Globus pallidus (tissue), 1 donor: ENCODE data around the gene PDE10A.
"Not testable (repeated sequence)": the region's sequence is repeated elsewhere in the genome, so short reads cannot be mapped to it uniquely, and the experiment has no call there.

Source experiments
- DNase-seq: peaks from one replicate; pipeline ENCODE4 v3.0.0-alpha.2; 2015; ENCODE audit warnings: low spot score

The PDE10A gene

GRCh38 chr6:165551828-165552227, 111.2 kb downstream of the PDE10A start:
- DNase-seq = no peak

GRCh38 chr6:165548450-165548849, 114.6 kb downstream of the PDE10A start:
- DNase-seq = no peak

DNA sequence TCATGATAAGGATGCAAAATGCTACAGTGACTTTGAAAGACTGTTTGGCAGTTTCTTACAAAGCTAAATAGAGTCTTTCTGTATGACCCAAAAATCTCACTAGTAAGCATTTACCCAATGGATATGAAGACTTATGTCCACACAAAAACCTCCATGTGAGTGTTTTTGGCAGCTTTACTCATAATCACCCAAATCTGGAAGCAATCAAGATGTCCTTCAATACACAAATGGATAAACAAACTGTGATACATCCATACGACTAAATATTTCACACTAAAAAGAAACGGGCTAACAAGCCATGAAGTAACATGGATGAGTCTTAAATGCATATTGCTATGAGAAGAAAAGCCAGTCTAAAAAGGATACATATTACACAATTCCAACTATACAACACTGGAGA, 117.2 kb downstream of the PDE10A start:
- DNase-seq = no peak

DNA sequence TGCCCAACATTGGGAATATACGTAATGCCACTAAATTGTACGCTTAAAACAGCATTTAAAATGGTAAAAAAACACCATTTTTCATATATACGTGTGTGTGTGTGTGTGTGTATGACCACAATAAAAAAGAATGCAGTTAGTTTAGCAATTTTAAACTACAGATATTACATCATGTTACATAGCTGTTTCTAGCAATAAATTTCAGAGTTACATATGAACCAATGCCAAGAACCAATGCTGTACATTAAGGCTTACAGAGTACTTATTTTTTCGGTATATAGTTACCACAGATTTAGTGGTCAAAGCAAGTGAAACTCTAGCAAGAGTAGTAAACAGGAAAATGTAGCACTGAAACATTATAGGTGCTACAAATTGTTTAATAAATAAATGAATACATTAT, 119.3 kb downstream of the PDE10A start:
- DNase-seq = no peak

- no peak for DNase-seq
These were observed 126.1 kb downstream of the PDE10A start for GRCh38 chr6:165536911-165537310.

DNA sequence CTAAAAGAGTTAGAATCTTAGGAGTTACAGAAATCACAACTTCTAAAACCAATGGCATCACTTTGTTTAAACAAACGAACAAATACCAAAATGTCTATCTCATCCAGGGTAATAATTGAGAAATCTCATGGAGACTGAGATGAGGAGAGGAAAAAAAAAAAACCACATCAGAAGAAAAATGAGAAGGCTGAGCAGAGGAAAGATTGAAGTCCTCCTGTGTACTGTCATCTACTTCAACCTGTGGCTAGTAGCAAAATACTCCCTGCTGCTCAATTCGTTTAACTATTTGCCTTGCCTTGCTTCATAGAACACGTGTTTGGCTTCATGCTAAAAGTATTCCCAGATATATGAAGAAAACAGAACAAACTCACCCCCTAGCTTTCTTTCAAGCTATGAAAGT, 143.7 kb downstream of the PDE10A start:
- no peak for DNase-seq

GRCh38 chr6:165515963-165516624, 146.9 kb downstream of the PDE10A start:
- DNase-seq = no peak

DNA sequence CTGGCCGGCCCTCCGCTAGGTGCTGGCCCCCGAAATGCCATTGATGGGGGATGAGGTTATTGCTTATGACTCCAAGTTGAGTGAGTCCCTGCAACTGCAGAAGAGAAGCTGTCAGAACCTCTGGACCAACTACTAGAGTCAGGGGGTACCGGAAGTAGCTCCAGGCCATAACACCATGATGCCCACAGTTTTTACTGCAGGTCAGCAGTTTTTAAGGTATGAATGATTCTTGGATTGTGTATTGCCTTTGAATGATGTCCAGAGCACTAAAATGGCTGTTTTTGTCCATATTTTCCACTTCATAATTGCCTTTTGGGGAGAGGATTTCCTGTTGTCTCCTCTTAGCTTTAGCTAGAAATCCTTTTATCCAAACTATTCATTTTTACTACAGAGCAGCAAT, 148.4 kb downstream of the PDE10A start:
- DNase-seq = no peak

DNA sequence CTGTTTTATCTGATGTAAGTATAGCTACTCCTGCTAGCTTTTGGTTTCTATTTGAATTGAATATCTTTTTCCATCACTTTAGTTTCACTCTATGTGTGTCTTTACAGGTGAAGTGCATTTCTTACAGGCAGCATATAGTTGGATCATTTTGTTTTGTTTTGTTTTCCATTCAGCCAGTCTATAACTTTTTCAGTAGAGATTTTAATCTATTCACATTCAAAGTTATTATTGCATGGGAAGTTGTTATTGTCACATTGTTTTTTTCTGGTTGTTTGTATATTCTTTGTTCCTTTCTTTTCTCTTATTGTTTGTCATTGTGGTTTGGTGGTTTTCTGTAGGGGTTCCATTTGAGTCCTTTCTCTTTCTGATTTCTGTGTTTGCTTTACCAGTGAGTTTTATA, 151.2 kb downstream of the PDE10A start:
- DNase-seq = no peak

GRCh38 chr6:165508321-165508869, 154.6 kb downstream of the PDE10A start:
- DNase-seq = no peak

GRCh38 chr6:165506657-165507056, 156.4 kb downstream of the PDE10A start:
- DNase-seq = no peak

- DNase-seq = not testable (repeated sequence)
These were observed 162.7 kb downstream of the PDE10A start for GRCh38 chr6:165500214-165500907.

GRCh38 chr6:165497472-165497871, 165.6 kb downstream of the PDE10A start:
- DNase-seq = no peak

DNA sequence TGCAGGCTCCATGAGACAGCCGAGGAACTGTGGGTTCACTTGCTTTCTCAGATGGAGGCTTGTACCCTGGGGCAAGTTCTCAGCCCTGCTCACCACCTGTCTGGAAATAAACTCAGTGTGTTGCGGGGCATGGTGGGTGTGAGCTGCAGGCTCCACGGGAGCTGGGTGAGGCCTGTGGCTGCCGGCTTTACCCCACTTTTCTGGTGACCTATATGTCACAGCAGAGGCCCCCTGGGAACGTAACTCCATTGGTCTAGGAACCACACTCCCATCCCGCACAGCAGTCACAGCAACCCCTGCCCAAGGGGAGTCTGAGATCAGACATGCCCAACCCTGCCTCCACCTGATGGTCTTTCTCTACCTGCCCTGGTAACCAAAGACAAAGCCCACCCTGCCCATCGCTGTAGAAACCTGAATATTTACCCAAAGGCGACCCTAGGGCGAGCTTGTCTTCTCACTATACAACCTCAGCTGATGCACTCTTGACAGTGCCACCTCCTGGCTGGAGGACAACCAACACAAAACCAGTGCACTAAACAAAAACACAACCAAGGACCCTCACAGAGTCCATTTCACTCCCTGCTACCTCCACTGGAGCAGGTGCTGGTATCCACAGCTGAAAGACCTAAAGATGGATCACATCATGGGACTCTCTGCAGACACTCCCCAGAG, 174.3 kb downstream of the PDE10A start:
- DNase-seq = no peak

GRCh38 chr6:165487950-165488349, 175.1 kb downstream of the PDE10A start:
- DNase-seq = no peak

GRCh38 chr6:165487347-165487746, 175.7 kb downstream of the PDE10A start:
- no peak for DNase-seq

DNA sequence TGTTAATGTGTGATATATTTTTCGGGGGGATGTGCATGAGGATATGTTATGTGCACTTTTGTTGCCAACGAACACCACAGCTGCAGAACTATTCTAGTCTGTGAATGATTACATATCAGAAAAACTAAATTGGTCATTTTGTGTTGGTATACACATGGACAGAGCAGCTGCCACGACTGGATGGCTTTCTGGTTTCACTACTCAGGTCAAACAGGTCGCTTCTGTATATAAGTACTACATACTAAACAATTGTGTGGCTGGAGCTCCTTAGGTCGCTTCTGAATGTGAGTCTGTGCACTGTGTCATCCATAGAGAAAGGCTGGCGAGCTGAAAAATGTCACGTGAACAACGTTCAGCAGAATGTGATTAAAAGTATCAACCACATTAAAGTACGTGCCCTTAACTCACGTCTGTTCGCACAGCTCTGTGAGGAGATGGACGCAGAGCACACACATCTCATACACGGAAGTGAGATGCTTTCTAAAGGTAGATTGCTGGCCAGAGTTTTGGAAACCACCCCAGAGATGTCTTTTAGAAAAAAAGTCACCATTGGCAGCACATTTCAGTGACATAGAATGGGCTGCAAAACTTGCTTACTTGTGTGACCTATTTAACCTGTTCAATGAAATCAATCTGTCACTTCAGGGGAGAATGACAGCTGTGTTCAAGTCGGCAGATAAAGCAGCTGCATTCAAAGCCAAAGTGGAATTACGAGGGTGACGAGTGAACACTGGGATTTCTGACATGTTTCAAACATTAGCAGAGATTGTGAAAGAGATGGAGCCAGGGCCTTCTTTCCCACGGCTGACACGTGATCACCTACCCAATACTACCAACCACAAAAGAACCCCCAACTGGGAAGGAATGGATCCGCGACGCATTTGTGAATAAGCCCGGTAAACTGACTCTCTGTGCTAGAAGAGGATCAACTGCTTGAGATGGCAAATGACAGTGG, 176.6 kb downstream of the PDE10A start:
- no peak for DNase-seq

- DNase-seq = no peak
These were observed 178.7 kb downstream of the PDE10A start for GRCh38 chr6:165484178-165484889.

DNA sequence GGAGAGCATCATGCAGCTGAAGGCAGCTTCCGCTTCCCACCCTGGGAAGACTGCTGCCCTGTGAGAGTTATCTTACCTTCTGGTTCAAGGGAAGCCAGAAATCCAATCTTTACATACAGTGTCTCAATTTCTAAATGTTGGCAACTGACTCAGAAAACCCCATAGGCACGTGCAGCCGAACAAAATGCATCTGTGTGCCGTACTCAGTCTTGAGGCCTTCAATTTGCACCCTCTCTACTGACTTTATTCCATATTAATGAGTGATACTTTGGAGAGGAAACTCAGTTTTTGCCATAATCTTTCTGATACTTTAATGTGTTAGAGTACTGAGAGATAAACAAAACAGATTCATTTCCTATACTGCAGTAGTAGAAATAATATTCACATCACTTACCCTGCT, 181.1 kb downstream of the PDE10A start:
- no peak for DNase-seq

DNA sequence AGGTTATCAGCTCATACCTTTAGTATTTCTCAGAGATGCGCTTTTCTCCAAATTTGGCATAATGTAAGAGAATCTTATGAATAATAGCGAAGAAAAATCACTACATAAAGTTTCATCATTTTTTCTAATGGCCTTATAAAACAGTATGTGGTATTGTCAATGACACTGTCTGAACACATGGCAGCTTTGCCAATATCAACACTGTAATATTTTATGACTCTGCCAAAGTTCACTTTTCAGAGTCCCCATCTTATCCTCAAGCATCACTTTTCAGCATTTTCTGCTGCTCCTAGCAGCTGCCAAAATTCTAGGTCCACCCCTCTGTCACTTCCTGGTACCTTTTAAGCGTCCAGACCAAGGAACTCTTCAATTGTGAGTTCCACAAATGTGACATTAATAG, 182.1 kb downstream of the PDE10A start:
- DNase-seq = no peak

- DNase-seq = no peak
These were observed 184.5 kb downstream of the PDE10A start for GRCh38 chr6:165478581-165478980.
